Spinal cord (tissue), 10 donors: ENCODE measurements around the gene PTPN14. TPM values are rescaled to one million over a fixed set of nuclear protein-coding genes. Genes with fewer than 3 reads are reported as not detected.

Source experiments
- DNase-seq, 6 donors: peaks; one replicate each; pipeline versions ENCODE4 v3.0.0 to v3.0.0-alpha.2; 2013 to 2015; ENCODE audit warnings: low spot score in 6 of 6, low read depth in 4 of 6
- H3K27ac ChIP-seq: one replicate; pipeline ENCODE4 v1.5.1; 2013; ENCODE audit warnings: low read depth, low read length, control low read depth
- H3K27me3 ChIP-seq: one replicate; pipeline ENCODE4 v1.6.1; 2013; ENCODE audit warnings: low read length; ENCODE audit not compliant: control insufficient read depth, insufficient read depth
- H3K36me3 ChIP-seq: one replicate; pipeline ENCODE4 v1.6.1; 2013; ENCODE audit warnings: low read length; ENCODE audit not compliant: control insufficient read depth, insufficient read depth
- H3K4me1 ChIP-seq: one replicate; pipeline ENCODE4 v1.6.1; 2013; ENCODE audit warnings: low read length; ENCODE audit not compliant: control insufficient read depth, insufficient read depth
- H3K4me3 ChIP-seq: one replicate; pipeline ENCODE4 v1.5.1; 2013; ENCODE audit warnings: low read depth, low read length, control low read depth
- H3K9me3 ChIP-seq: one replicate; pipeline ENCODE4 v1.6.1; 2013; ENCODE audit warnings: low read length; ENCODE audit not compliant: control insufficient read depth, insufficient read depth
- WGBS: methylation state at CpG from one replicate; pipeline ENCODE4 v1.1.5; 2013; ENCODE audit warnings: missing lambda C conversion rate; ENCODE audit not compliant: insufficient coverage; 5-methylcytosine and 5-hydroxymethylcytosine counted together
- polyA plus RNA-seq, 2 donors: library from polyadenylated mRNA; unstranded; fragments of 120-200 nt; gene quantifications; one replicate each; pipeline ENCODE4 v1.2.1, GENCODE V29; 2013; ENCODE audit not compliant: insufficient read length in 2 of 2
- total RNA-seq, 2 donors: library from RNA; depleted of rRNA in 1 of 2; stranded (reverse); fragments of 120-200 nt in 1 of 2; fragments of >200 nt in 1 of 2; gene quantifications; one replicate each; pipeline versions ENCODE4 v1.2.3 to v1.2.4, GENCODE V29; 2013 to 2014
- donor health status: healthy.

The PTPN14 gene
- total and polyA plus RNA-seq, 4 donors = 9.0 to 18.3 (median 13.3) TPM

DNA sequence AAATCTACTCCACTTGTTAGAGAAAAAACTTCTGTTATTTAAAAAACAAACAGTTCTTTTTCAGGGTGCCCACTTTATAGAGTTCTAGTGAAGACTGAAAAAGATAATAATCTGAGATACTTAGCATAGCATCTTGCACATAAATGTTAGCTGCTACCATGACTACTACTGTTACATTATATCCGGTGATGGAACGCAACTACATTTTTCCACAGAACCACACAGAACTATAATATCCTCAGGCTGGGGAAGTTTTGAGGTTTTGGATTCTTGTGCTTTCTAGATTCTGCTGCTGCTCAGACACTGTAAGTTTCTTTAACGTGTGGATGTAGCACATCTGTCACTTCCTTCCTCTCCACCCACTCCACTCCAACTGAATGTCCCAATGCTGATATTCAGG lies 110.3 kb downstream of the PTPN14 start:
- no peaks in the 10 kb centered on the region for H3K27me3 ChIP-seq
- no peak for DNase-seq
- no peaks in the 10 kb centered on the region for H3K9me3 ChIP-seq
- peak overlapping the region; percentile 78 for H3K27ac ChIP-seq
- WGBS = no CpG with 5 or more reads among the region's 3 CpGs
- H3K36me3 ChIP-seq = no peaks in the 10 kb centered on the region
- no peaks in the 10 kb centered on the region for H3K4me1 ChIP-seq
- no peak overlapping the region for H3K4me3 ChIP-seq

DNA sequence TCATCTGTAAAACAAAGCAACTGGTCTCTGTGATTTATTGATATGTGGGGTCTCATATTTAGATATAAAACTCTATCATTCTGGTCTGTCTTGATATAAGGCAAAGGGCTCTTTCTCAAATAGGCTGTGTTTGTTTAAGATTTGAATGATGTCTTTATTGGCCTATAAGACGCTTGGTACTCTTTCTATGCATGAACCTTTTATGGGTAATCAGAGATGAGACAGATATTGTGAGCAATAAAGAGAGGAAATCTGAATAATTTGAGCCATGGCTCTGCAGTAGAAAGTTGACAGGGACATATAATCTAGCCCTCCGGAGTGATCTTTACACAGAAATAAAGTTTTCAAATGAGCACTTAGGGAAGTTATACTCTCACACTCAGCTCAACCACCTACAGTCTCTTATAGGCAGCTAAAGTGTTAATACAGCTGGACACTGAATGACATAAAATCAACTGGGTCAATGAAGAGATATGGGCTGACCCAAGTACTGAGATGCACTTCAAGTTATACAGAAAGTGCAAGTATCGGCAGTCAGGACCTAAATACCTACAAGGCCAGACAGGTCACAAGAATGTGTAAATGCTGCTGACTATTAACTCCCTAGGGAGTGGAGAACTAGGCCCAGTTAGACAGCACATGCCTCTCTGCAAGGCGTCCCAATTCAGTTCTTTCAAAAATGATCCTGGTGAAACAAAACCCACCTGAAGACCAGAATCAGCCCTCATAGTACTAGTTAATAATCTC lies 111.0 kb downstream of the PTPN14 start:
- no peaks in the 10 kb centered on the region for H3K4me1 ChIP-seq
- no peaks in the 10 kb centered on the region for H3K27me3 ChIP-seq
- DNase-seq = no peak
- H3K9me3 ChIP-seq = no peaks in the 10 kb centered on the region
- peak overlapping the region; percentile 78 for H3K27ac ChIP-seq
- no peaks in the 10 kb centered on the region for H3K36me3 ChIP-seq
- WGBS = 71% methylated on average over 1 of the region's 4 CpGs
- no peak overlapping the region for H3K4me3 ChIP-seq

DNA sequence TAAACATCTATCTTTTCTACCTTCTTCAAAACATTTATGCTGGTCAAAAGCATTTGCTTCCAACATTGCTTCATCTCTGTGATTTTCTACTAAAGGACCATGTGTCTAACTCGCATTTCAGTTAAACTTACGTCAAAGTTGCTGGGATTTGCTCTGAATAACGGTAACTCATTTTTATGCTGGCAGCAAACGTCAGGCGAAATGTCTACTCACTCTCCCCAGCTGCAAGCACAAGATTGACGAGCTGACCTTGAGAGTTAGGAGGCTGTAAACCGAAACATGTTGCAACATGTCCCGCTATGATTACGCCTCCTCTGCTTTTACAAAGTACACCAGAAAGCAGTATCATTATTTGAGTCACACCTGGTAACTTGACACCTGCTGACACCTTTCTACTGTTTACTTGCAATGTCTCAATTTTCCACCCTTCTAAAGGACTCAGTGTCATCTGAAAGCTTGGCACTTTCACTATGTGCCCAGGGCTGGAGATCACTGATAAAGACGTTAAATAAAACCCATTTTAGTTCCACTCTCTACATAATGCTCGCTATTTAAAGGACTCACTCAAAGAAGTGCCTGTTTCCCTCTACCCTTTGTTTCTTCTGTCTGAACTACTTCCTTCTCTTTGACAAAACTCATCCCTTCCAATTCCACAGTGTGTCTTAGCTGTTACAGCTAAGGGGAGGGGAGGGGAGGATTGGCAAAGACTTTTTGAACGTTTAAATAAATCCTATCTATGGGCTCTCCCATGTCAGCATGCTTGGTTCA lies 111.9 kb downstream of the PTPN14 start:
- Histone ChIP-seq H3K27ac (peak overlapping the region; percentile 78), H3K4me3 (no peak overlapping the region), H3K27me3 (no peaks in the 10 kb centered on the region), H3K4me1 (no peaks in the 10 kb centered on the region), H3K36me3 (no peaks in the 10 kb centered on the region), H3K9me3 (no peaks in the 10 kb centered on the region)
- WGBS = 38% methylated on average over 11 of the region's 12 CpGs
- peak in 2 of 6 donors; percentile 36 to 55 for DNase-seq

DNA sequence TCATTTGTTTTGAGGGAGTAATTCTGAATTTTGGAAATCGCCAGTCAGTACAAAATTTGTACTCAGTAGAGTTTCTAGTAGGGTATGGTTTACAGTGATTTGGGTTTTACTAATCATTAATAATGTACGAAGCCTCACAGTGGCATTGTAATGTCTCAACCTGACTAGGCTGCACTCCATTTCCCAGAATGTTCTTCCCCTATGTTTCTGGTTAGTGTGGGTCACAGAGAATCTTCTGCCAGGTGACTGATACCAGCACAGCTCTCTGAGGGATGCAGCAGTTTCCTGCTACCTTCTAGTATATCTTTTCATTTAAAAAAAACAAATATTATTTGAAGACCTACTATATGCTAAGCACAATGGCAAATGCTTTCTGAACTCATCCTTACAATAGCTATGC lies 112.9 kb downstream of the PTPN14 start:
- Histone ChIP-seq H3K27ac (peak overlapping the region; percentile 13), H3K36me3 (no peaks in the 10 kb centered on the region), H3K4me3 (no peak overlapping the region), H3K9me3 (no peaks in the 10 kb centered on the region), H3K4me1 (no peaks in the 10 kb centered on the region), H3K27me3 (no peaks in the 10 kb centered on the region)
- DNase-seq = no peak
- WGBS = no CpG with 5 or more reads among the region's 2 CpGs

DNA sequence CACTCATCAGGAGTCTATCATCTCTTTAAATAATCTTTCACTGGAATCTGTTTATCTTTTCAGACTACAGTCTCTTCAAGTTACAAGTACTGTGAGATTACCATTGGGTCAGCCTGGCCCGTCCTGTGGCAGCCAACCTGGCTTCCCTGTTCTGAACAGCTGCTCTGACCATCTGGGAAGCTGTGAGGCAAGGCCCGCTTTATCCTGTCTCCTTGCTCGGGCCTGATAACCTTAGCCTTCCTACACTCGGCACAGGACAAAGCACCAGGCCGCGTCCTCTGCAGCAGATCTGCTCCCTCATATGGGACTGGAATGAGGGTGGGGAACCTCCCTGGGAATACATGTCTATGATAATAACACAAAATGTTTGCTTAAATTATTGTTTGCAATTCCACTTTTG lies 113.3 kb downstream of the PTPN14 start:
- 100% methylated on average over 1 of the region's 6 CpGs for WGBS

DNA sequence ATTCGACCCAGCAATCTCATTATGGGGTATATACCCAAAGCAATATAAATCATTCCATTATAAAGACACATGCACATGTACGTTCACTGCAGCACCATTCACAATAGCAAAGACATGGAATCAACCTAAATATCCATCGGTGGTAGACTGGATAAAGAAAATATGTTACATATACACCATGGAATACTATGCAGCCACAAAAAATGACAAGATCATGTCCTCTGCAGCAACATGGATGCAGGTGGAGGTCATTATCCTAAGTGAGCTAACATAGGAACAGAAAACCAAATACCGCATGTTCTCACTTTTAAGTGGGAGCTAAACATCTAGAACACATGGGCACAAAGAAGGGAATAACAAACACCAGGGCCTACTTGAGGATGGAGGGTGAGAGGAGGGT lies 115.5 kb downstream of the PTPN14 start:
- no peak overlapping the region for H3K27ac ChIP-seq
- no peaks in the 10 kb centered on the region for H3K36me3 ChIP-seq
- no peak overlapping the region for H3K4me3 ChIP-seq
- H3K9me3 ChIP-seq = no peaks in the 10 kb centered on the region
- H3K27me3 ChIP-seq = no peaks in the 10 kb centered on the region
- WGBS = 75% methylated on average over 1 of the region's 4 CpGs
- H3K4me1 ChIP-seq = no peaks in the 10 kb centered on the region
- no peak for DNase-seq

More for the DNA sequence above, 113.3 kb downstream of the PTPN14 start:
- Histone ChIP-seq H3K27ac (no peak overlapping the region), H3K36me3 (no peaks in the 10 kb centered on the region), H3K27me3 (no peaks in the 10 kb centered on the region), H3K9me3 (no peaks in the 10 kb centered on the region), H3K4me1 (no peaks in the 10 kb centered on the region), H3K4me3 (no peak overlapping the region)
- no peak for DNase-seq

DNA sequence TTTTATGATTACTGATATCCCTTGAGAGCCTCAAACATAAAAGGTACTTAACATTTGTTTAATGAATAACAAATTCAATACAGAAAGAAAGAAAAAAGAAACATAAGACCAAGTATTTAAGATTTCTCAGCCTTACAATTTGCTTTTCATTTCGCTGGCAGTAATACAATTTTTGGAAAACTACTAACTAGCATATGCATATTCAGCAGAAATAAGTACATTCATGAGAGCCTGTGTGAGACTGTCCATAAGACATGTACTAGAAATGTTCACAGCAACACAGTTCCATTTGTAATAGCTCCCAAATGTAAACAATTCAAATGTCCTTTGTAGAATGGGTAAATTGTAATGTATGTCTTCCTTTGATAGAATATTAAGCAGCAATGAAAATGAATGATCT lies 119.2 kb downstream of the PTPN14 start:
- H3K4me1 ChIP-seq = no peaks in the 10 kb centered on the region
- peak in 1 of 6 donors; percentile 35 for DNase-seq
- H3K4me3 ChIP-seq = no peak overlapping the region
- no peaks in the 10 kb centered on the region for H3K27me3 ChIP-seq
- H3K36me3 ChIP-seq = no peaks in the 10 kb centered on the region
- no peak overlapping the region for H3K27ac ChIP-seq
- WGBS = no CpG with 5 or more reads among the region's 1 CpG
- no peaks in the 10 kb centered on the region for H3K9me3 ChIP-seq

DNA sequence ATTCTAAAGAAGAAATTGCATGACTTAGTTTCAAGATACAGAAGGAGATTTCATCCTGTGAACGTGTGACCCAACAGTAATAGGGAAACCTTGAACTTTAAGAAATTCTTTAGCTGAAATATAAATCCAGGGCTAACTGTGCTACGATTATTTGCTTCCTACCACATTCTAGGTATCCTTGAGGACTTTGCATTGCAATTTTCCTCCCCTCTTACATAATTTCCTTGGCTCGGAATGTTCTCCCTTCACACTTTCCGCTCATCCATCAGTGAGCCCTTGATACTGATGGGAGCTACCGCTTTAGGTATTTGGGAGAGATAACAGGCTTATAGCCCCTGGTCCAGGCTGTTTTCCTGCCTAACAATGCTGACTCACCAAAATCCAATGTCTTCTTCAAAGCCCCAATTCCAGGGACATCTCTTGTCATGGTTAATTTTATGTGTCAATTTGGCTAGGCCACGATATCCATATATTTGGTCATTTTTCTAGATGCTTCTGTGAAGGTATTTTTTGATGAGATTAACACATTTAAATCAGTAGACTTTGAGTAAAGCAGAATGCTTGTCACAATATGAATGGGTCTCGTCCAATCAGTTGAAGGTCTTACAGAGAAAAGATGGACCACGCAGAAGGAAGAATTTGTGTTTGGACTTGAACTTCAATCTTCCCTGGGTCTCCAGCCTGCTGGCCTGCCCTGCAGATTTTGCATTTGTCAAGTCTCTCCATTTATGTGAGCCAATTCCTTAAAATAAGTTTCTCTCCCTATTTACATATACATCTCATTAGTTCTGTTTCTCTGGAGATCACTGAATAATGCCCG lies 121.2 kb downstream of the PTPN14 start:
- no peaks in the 10 kb centered on the region for H3K36me3 ChIP-seq
- H3K4me3 ChIP-seq = no peak overlapping the region
- no peak overlapping the region for H3K27ac ChIP-seq
- 76% methylated on average over 3 of the region's 9 CpGs for WGBS
- no peaks in the 10 kb centered on the region for H3K27me3 ChIP-seq
- H3K4me1 ChIP-seq = peaks cover 5% of the 10 kb centered on the region
- DNase-seq = no peak
- H3K9me3 ChIP-seq = no peaks in the 10 kb centered on the region

DNA sequence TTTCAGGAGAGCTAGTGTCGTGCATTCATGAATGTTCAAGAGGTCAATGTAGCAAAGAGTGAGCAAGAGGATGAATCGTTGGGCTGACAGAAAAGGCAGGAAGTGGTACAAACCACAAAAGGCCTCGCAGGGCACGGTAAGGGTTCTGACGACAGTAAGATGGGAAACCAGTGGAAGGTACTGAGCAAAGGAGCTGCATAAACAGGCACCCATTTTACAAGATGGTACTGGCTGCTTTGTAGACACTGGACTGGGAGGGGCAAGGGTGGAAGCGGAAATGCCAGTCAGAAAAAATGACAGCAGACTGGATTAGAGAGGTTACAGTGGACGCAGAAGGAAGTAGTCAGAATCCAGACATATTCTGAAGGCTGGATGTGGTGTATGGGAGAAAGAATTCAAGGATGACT lies 123.5 kb downstream of the PTPN14 start:
- 60% methylated on average over 7 of the region's 7 CpGs for WGBS
- no peak for DNase-seq

More for the DNA sequence above, 123.5 kb downstream of the PTPN14 start:
- no peaks in the 10 kb centered on the region for H3K27me3 ChIP-seq
- H3K27ac ChIP-seq = no peak overlapping the region
- no peaks in the 10 kb centered on the region for H3K36me3 ChIP-seq
- H3K4me3 ChIP-seq = no peak overlapping the region
- peaks cover 5% of the 10 kb centered on the region for H3K4me1 ChIP-seq
- H3K9me3 ChIP-seq = no peaks in the 10 kb centered on the region
